ENCODE results near the gene CWC25. TPM values are rescaled to one million over a fixed set of nuclear protein-coding genes. Genes with fewer than 3 reads are reported as not detected.

The CWC25 gene
- polyA plus RNA-seq, 4 donors: 21.8 to 31.1 (median 29.1) TPM

GRCh38 chr17:38853292-38854219, 28.4 kb upstream of the CWC25 start, which contains the start of gene RPL23:
TSS of gene RPL23 (minus strand) at chr17:38853721. CDS start at chr17:38853710, 11 bp downstream.
- peak; percentile 95 to 98 (median 98) for DNase-seq (ENCODE audit: low read depth in 4 of 4, low spot score in 2 of 4)

GRCh38 chr17:38852771-38853291, 27.7 kb upstream of the CWC25 start:
- DNase-seq (ENCODE audit: low read depth in 4 of 4, low spot score in 2 of 4): no peak

GRCh38 chr17:38851434-38851833, 26.3 kb upstream of the CWC25 start:
- no peak for DNase-seq (ENCODE audit: low read depth in 4 of 4, low spot score in 2 of 4)

- no peak for DNase-seq (ENCODE audit: low read depth in 4 of 4, low spot score in 2 of 4)
These were observed 25.3 kb upstream of the CWC25 start for GRCh38 chr17:38850374-38850773.

- DNase-seq (ENCODE audit: low read depth in 4 of 4, low spot score in 2 of 4): no peak
These were observed 24.0 kb upstream of the CWC25 start for GRCh38 chr17:38848939-38849605.

- DNase-seq (ENCODE audit: low read depth in 4 of 4, low spot score in 2 of 4): no peak
These were observed 23.4 kb upstream of the CWC25 start for GRCh38 chr17:38848557-38848891.

GRCh38 chr17:38844261-38844757, 19.2 kb upstream of the CWC25 start:
- DNase-seq (ENCODE audit: low read depth in 4 of 4, low spot score in 2 of 4): no peak

GRCh38 chr17:38825762-38826247, 684 bp upstream of the CWC25 start:
- DNase-seq (ENCODE audit: low read depth in 4 of 4, low spot score in 2 of 4): no peak

- no peak for DNase-seq (ENCODE audit: low read depth in 4 of 4, low spot score in 2 of 4)
These were observed 9.4 kb downstream of the CWC25 start for GRCh38 chr17:38815576-38816193.

- no peak for DNase-seq (ENCODE audit: low read depth in 4 of 4, low spot score in 2 of 4)
These were observed 15.3 kb downstream of the CWC25 start for GRCh38 chr17:38809828-38810227.

GRCh38 chr17:38800237-38800760, 24.8 kb downstream of the CWC25 start:
- DNase-seq (ENCODE audit: low read depth in 4 of 4, low spot score in 2 of 4): no peak

- peak; percentile 91 to 96 (median 92) for DNase-seq (ENCODE audit: low read depth in 4 of 4, low spot score in 2 of 4)
These were observed 25.5 kb downstream of the CWC25 start, which contains the start of gene PIP4K2B for GRCh38 chr17:38799501-38800236. TSS of gene PIP4K2B (minus strand) at chr17:38799556. CDS start at chr17:38799424, 132 bp downstream.

GRCh38 chr17:38798614-38799500, 26.3 kb downstream of the CWC25 start:
- peak in 2 of 4 donors; percentile 20 to 41 for DNase-seq (ENCODE audit: low read depth in 4 of 4, low spot score in 2 of 4)

- DNase-seq (ENCODE audit: low read depth in 4 of 4, low spot score in 2 of 4): no peak
These were observed 27.3 kb downstream of the CWC25 start for GRCh38 chr17:38797828-38798227.

- no peak for DNase-seq (ENCODE audit: low read depth in 4 of 4, low spot score in 2 of 4)
These were observed 28.0 kb downstream of the CWC25 start for GRCh38 chr17:38797158-38797490.

- no peak for DNase-seq (ENCODE audit: low read depth in 4 of 4, low spot score in 2 of 4)
These were observed 28.5 kb downstream of the CWC25 start for GRCh38 chr17:38796451-38797157.

- no peak for DNase-seq (ENCODE audit: low read depth in 4 of 4, low spot score in 2 of 4)
These were observed 30.9 kb downstream of the CWC25 start for GRCh38 chr17:38794221-38794620.

- DNase-seq (ENCODE audit: low read depth in 4 of 4, low spot score in 2 of 4): no peak
These were observed 34.0 kb downstream of the CWC25 start for GRCh38 chr17:38791162-38791561.

Measured in left renal cortex interstitium (tissue), 4 donors.